Endothelial cell of umbilical vein (primary cell): ENCODE data around the gene PON1.

ENCODE experiments used
- CTCF ChIP-seq, 2 donors: IDR thresholded peaks; 1 replicate in 1 of 2; 2 replicates in 1 of 2; pipeline ENCODE4 v1.5.1; 2011; ENCODE audit warnings: low read length in 2 of 2, mild to moderate bottlenecking in 2 of 2, moderate library complexity in 2 of 2, control low read depth in 1 of 2, inconsistent platforms in 1 of 2, low read depth in 1 of 2; ENCODE audit not compliant: insufficient read depth in 1 of 2; ENCODE audit errors: extremely low read depth in 1 of 2
- EZH2 ChIP-seq: IDR thresholded peaks from 2 replicates; pipeline ENCODE4 v1.6.1; 2012; ENCODE audit warnings: borderline replicate concordance, low read depth, mild to moderate bottlenecking, moderate library complexity, low read length, inconsistent platforms; ENCODE audit not compliant: severe bottlenecking
- JUN ChIP-seq: IDR thresholded peaks from 2 replicates; pipeline ENCODE4 v1.6.1; 2011; ENCODE audit warnings: borderline replicate concordance, low read depth; ENCODE audit not compliant: insufficient read length, insufficient read depth
- MAX ChIP-seq: IDR thresholded peaks from 2 replicates; pipeline ENCODE4 v1.6.1; 2011; ENCODE audit not compliant: insufficient read depth, insufficient read length
- POLR2A ChIP-seq: IDR thresholded peaks from 2 replicates; pipeline ENCODE4 v1.6.1; 2012; ENCODE audit warnings: low read depth, mild to moderate bottlenecking, control low read depth, low read length
- POLR2AphosphoS5 ChIP-seq: IDR thresholded peaks from 2 replicates; pipeline ENCODE4 v1.6.1; 2012; ENCODE audit warnings: low read depth, mild to moderate bottlenecking, control low read depth, low read length, moderate library complexity; ENCODE audit not compliant: insufficient read depth

- TF ChIP-seq CTCF (IDR thresholded peaks at IDR 0.05; ENCODE audit: extremely low read depth in 1 of 2, insufficient read depth in 1 of 2, low read depth in 1 of 2, low read length in 2 of 2) (no peak), EZH2 (no peak), JUN (no peak), POLR2A (no peak), MAX (no peak), POLR2AphosphoS5 (no peak)
These were observed 33.3 kb upstream of the PON1 start for GRCh38 chr7:95357623-95358022.
